Activated T-helper 1 cell treated with Interleukin-2 at 50 U/mL for 16 hours (primary cell): Measurements from ENCODE around the gene LRIG1.
A peak's percentile ranks its signal among the peaks of the same experiment; 100 is the strongest.

Source experiments
- DNase-seq: peaks from one replicate; pipeline ENCODE4 v3.0.0-alpha.2; 2020; ENCODE audit warnings: low read depth

Gene LRIG1

DNA sequence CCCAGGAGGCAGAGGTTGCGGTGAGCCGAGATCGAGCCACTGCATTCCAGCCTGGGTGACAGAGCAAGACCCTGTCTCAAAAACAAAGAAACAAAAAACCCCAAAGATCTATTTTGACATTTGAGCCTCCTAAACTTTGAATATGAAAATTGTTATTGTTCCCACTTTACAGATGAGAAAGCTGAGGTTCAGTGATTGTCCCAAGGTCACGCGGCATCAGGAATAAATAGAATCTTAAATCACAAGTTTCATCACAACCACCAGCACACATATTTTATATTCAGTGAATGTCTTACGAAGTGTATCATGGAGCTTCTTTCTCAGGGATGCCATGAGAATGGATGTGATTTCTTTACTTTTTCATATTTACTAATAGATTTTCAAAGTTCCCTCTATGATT is 5.3 kb upstream of the LRIG1 start:
- no peak for DNase-seq

DNA sequence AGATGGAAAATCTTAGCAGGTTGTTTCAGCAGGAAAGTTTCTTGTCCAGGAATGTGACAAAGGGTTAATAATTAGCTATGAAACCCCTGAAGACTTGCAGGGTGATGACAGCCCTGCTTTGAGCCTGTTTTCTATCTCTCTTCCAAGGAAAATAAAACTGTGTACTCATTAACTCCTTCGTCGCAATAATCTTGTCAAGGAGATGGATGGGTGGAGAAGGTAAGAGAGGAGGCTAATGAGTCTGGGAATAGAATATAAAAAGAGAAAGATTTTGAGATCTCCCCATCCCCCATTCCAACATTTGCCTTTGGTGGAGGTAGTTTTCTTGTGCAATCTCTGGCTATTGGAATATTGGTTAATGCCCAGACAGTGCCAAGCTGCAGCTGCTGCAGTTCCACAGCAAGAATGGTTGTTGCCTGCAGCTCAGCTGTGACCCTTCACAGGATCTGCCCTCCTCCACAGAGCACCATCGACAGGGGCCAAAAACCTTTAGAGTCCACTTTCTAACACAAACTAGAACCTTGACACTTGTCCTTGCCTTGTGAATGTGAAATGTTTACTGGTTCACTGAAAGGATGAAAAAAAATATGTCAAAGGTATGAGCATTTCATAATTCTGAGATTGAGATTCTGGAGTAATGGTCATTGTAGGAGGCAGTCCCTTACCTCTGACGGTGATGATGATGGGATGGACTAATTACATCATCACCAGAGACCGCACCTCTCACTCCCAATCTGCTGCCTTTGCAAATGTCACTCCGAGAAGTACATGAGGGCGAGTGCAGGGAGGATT is 4.2 kb upstream of the LRIG1 start:
- DNase-seq = no peak

DNA sequence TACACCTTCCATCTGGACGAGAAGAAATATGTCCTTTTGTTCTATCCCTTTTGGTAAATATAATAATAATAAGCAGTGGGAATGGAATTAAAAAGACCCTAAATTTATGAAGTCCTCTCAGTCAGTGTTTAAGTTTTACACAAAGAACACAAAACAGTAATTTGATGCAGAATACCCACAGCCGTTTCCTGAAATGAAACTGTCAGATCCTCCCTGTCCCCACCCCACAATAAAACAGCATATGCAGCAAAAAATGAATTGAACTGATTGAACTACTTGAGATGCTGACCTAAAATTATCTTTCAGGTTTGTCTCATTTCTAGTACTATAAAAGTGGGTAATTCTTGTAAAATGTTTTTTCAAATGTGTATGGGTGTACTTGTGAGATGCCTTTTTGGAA is 2.2 kb upstream of the LRIG1 start:
- DNase-seq = no peak

DNA sequence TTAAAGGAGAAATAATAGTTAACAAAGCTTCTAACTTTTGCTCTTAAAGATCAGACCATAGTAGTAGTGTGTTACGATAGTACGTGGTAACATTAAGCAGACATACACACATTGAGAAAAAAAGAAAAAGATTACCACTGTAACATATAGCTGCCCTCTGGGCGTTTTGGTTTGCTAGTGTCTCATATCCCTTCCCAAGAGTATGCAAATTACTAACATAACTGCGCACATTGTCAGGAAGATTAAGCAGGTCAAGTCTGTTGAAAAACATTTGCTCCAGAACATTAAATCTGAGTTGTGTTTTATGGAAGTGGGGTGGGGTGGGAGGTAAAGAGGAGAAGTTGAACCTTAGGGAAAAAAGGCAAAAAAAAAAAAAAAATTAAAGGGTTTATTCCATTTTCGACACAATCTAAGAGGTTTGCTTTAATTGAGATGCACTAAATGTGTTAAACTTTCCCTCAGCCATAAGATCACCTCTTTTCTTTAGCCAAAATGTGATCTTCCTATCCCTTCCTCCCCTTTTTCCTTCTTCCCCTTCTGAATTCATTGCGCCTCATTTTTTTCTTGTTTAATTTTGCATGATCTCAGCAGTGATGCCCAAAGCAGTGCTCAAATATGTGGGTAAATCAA is 1.5 kb upstream of the LRIG1 start:
- DNase-seq = no peak

DNA sequence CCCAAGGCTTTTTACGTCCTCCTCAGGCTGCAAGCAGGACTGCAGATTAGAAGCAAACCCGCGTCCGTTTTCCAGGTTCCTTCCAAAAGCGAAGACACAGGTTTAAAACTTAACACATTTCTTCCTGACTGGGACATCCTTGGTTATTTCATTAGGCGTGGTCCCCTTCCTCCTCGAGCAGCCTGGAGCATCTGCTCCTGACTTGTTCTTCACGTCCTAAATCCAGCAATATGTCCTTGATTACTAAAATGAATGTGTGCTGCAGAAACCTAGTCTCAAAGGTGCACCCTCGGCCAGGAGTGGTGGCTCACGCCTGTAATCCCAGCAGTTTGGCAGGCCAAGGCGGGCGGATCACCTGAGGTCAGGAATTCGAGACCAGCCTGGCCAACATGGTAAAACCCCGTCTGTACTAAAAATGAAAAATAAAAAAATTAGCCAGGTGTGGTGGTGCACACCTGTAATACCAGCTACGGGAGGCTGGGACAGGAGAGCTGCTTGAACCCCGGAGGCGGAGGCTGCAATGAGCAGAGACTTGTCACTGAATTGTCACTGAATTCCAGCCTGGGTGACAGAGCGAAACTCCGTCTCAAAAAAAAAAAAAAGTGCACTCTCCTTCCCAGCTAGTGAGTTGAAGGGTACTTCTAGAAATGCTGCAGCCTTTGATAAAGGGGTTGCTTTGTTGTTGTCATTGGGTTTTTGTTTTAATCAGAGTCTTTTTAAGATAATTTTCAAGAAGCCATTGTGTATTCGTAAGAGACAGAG is 842 bp upstream of the LRIG1 start:
- no peak for DNase-seq

DNA sequence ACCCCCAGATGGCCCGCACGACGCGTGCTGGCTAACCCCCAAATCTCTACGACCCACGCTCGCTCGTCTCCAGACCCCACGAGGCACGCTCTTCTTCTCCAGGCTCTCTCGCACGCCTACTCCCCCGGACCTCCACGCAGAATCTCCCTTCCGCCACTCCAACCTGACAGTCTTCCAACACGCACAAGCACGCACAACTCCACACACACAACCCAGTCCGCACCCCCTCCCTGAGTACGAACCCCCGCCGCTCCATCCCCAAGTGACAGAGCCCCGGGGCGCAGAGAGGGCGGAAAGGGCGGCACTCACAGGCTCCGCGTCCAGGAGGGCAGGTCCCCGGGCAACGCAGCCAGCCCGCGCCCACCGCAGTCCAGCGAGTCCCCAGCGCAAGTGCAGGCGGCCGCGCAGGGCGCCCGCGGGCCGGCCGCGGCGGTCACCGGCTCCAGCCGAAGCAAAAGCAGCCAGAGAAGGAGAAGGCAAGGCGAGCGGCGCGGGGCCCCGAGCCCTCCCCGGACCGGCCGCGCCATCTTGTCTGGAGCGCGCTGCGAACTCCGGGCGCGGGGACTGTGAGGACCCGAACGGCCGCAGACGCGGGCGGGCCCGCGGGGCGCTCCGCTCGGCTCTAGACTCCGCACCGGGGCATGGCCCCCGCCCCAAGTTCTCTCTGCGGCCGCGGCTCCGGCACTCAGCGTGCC is 794 bp downstream of the LRIG1 start:
- peak; percentile 23 for DNase-seq

DNA sequence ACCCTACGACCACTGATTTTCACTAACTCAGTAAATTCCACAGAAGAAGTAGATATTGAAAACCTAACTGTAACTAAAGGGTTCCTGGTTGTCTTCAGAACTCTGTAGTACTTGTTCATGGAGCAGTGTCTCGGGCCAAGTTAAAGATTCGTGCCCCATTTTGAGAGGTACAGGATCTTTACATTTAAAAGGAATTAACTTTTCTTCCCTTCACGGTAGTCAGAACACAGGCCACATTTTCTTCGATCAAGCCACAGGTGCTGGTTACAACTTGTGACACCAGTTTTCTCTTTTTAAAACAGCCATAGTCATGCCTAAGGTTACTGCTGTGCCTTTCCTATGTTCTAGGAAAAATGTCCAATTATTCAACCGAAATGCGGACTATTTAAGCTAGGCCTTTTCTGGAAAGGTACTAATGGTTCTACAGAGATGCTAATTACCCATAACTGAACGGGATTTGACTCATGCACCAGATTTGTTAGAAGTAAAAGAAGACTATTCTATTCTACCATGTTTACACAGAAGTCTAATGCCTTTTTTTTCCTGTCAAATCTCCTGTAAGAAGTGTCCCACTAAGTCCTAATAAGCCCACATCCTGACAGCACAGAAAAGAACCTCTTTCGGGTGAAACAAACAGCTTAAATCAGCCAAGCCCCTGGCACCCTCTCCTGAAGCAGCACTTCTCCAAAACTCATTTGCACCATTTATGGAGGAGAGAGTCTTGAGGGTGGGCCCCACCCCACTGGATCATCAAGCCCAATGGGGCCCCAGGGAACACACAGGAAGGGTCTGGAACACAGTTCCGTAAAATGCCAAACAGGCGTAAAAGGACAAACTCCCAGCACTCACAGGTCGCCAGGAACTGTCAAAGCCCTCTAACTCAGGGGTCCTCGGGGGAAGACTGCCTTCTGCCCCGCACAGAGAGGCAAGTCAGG is 1.9 kb downstream of the LRIG1 start:
- DNase-seq = no peak

DNA sequence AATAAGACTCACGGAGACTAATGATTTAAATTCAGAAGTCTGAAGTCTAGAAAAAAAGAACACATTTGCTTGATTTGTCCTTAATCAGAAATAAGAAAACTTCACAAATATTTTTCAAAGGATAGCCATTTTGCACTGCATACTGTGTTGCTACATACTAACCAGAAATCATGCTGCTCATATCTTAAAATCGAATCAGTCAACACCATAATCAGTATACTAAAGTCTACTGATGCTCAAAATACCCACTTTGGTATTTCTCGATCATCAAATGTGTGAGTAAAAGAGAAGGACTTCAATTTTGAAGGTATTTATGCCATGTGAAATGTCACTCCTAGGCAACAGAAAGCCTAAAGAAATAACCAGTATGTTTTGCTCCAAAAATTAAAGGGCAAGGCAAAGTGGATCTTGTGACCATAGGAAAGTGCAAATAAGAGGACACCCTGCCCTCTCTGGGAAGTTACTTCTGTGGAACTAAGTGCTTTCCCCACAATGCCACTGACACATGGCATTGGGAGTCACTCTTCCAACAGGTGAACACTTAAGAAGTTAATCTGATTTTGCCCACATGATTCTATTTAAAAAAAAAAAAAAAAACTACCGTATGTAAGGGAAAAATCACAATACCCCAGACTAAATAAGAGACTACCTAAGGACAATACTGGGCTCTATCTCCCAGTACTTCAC is 2.7 kb downstream of the LRIG1 start:
- no peak for DNase-seq

DNA sequence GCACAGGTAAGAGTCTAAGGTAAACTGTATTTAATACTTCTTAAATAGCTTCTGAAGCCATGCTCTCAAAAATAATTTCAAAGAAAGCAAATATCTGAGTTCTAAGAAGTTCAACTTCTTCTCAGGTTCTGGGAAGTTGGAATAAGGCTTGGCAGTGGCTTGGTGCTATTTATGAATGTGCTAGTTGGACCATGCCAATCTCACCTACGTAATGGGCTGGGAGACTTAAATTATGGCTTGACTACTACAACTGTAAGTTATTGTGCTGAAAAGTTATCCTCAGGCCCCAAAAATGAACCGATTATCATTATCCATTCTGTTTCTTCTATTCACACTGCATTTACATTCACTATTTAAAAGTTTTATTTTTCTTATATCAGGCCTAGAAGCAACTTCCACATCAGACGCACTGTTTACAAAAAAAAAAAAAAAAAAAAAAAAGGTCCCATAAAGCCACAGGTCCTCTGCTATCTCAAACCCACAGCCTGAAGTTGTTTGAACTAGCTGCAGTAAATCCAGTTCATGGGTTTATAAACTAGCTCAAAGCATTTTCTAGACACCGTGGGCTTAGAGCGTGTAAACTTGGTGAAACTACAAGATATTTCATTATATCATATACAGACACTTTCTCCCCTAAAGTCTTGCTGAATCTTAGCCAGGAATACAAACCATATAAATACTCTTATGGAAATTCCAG is 3.4 kb downstream of the LRIG1 start:
- no peak for DNase-seq

DNA sequence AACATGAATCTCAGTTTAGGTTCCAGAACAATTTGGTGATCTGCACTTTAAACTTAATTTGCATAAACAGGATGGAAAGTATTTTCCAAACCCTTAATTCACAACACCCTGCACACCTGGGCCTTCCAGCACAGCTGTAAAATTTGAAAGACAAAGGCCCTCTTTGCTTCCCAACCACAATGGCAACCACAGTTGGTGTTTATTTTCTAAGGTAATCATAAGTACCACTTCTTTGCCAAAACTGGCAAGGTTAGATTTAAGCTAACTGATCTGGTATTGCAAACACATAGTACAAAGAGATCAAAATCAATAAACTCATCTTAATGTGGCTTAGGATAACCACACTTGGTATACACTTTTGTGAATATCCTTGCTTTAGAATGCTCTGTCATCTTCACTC is 4.1 kb downstream of the LRIG1 start:
- no peak for DNase-seq

DNA sequence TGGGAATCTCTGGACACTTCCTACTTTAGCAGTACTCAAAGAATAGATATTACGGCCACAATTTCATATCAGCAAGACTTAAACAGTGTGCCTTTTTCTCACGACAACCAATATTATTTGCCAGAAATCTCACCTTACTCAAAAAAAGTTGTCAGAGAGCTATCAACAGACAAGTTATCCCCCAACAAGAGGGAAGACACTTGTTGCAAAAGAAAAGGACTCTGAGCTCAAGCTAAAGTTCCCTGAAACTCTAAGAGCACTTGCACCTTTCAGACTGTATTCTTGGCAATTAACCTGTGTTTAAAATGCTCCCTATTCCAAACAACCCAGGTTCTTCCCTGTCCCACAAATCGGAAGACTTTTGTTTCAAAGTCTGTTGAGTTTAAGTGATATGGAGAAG is 4.5 kb downstream of the LRIG1 start:
- no peak for DNase-seq

DNA sequence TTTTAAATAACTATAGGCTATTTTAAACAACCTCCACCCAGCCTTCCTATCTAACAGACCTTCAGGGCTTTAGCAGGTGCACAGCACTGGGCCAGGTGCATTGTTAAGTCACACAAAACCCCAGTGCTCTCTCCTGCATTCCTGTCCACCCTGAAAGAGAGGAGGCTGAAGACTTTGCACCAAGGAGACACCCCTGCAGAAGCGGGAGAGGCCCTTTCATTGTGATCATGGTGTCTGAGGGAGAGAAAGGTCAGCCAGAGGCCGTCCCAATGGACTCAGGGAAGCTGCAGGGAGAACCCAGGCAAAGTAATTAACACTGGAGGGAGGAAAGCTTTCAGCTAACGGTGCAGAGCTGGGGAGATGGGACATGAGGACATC is 5.2 kb downstream of the LRIG1 start:
- no peak for DNase-seq

DNA sequence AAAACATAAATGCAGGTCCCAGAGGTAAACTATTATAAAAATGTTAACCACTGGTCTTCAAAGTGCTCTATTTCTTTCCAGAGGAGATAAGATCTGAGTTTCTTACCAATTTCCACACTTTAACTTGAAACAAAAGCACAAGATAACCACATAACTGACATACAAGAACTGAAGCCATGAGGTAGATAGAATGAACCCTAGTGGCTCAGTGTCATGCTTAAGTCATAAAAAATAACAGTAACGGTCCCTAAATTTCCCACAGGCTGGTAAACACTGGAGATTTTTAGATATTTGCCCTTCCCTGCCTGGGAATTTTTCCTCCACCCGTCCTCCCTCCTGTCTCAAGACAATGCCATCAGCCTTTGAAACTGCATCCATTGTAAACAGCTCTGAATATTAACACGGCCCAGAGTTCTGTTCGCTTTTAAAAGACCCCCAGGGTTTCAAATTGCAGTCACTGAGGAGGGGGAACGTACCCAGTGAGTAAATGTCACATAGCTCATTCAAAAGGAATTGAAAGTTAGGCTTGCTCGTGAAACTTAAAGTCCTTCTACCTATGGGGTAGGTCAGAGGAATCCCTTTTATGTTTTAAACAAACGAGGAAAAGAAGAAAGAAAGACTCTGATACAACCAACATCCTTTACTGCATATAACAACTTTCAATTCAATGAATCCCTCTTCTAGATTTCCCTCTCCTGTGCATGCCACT is 5.7 kb downstream of the LRIG1 start:
- no peak for DNase-seq

DNA sequence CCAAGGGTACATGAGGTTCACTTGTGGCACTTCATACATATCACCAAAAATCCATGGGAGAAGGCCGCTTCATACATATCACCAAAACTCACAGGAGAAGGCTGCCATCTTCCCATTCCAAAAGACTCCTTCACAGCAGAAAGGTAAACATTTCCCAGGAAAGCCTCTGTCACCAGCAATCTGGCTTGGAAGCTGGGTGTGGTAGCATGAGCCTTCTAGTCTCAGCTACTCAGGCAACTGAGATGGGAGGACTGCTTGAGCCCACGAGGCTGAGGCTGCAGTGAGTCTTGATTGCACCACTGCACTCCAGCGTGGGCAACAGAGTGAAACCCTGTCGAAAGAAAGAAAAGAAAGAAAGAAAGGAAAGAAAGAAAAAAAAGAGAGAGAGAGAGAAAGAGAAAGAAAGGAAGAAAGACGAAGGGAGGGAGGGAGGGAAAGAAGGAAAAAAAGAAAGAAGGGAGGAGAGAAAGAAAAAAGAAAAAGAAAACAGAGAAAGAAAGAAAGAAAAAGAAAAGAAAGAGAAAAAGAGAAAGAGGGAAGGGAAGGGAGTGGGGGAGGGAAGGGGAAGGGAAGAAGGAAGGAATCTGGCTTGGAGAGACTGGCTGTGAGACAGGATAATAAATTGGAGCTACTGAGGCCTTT is 7.2 kb downstream of the LRIG1 start:
- DNase-seq = no peak

DNA sequence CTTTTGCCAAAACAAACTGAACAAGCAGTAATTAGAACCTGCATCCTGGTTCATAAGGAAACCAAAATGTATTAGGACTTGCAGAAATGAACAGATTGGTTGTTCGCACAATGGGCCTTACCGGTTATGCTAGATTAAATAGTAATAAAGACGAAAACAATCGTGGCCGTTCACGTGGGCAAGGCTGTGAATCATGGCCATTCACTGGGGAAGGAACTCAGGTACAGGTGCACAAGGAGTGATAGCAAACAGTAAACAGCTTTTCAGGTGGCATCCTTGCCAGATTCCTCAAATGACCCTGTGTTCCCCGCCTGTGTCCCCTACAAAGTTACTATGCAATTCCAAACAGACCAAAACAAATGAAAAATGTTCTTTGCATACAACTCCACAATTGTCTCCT is 8.2 kb downstream of the LRIG1 start:
- DNase-seq = no peak

DNA sequence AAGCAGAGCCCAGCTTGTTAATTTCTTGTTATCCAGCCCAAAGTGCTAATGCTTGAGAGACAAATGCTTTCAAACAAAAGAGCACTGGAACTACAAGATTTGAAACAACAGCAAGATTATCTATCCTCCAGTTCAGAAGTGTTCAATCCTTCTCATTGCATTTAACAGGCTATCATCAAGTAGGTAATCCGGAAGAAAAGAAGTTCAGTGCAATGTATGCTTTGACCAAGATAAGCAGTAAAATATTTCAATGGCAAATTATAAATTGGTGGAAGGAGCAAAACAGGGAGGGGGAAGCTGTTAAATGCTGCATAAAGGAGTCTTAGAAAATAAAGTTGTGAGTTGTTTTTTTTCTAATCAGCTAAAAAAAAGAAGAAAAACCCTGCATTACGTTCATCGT is 8.8 kb downstream of the LRIG1 start:
- DNase-seq = no peak

DNA sequence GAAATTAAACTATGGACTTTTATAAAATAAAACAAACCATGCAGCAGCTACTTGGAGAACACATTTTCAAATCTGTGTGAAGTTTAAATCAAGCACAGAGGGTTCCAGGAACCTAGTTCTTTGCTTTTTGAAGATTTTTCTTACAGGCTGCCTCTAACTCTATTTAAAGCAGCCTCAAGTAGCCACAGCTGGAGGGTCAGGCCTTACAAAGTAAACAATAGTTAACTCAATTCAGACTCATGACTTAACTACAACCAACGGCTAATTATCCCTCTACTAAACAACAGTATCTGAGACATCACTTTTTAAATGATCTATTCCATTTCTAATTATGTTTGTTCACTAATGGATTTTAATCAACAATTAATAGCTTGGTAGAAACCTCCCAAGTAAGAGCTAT is 9.8 kb downstream of the LRIG1 start:
- no peak for DNase-seq

DNA sequence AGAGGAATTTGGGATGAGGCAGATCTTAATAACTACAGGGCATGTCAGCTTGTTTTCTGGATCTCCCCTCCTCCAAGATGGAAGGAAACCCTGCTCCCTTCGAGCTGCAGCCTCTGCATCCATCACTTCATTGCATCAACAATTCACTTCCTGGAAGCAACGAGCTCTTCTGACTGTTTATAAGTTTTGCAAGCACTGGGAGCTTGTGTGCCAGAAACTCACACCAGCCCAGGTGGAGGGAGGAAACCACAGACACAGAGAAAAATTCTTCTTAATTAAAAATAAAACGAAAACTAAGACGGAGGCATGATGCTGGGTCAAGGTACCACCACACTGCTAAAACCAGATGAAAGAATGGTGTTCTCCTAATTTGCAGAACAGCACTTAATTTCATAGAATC is 10.6 kb downstream of the LRIG1 start:
- no peak for DNase-seq

DNA sequence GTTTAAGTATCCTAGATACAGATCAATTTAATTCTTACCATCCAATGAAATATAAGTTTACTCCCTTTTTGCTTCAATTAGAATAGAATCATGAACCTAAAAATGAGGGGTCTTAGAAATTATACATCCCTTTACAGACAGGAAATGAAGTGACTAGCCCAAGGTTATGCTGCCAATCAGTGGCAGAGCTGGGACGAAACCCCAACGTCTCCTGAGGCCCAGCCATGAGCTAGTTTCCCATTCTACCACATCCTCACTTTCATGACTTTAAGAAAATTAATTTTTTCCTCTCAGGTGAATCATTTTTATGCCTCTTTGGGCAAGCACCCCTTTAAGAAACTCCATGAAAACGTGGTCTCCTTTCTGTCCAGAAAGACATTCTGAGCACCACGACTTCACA is 11.2 kb downstream of the LRIG1 start:
- DNase-seq = no peak
